A549 (cell line): Measurements from ENCODE around the gene PRXL2B.

Source experiments
- ELK1 ChIP-seq: fragments of 150-350 bp; IDR thresholded peaks from 2 replicates; pipeline ENCODE4 v1.6.1; 2014; ENCODE audit warnings: low read depth, mild to moderate bottlenecking, low read length
- EP300 ChIP-seq, 2 experiments: fragments of >200 bp; sonication (Bioruptor Twin); formaldehyde crosslinking; IDR thresholded peaks; 2 replicates in 1 of 2; 3 replicates in 1 of 2; pipeline ENCODE4 v1.6.1; 2016 to 2017
- FOXS1 ChIP-seq: fragments of 250-450 bp; sonication (Bioruptor Pico); IDR thresholded peaks from 2 replicates; pipeline ENCODE4 v1.5.0; 2020; ENCODE audit warnings: mild to moderate bottlenecking, moderate library complexity
- MAZ ChIP-seq: fragments of 150-350 bp; IDR thresholded peaks from 2 replicates; pipeline ENCODE4 v1.6.1; 2014; ENCODE audit warnings: antibody characterized with exemption, low read depth, low read length, borderline replicate concordance
- POLR2A ChIP-seq: IDR thresholded peaks from 2 replicates; pipeline ENCODE4 v1.6.1; 2012; ENCODE audit warnings: mild to moderate bottlenecking, low read length
- RCOR1 ChIP-seq: fragments of 150-350 bp; IDR thresholded peaks from 2 replicates; pipeline ENCODE4 v1.6.1; 2014; ENCODE audit warnings: antibody characterized with exemption, low read length, low read depth
- SREBF2 ChIP-seq: fragments of 450-650 bp; IDR thresholded peaks from 2 replicates; pipeline ENCODE4 v1.6.1; 2014; ENCODE audit warnings: mild to moderate bottlenecking, moderate library complexity
- USF2 ChIP-seq: fragments of 450-650 bp; IDR thresholded peaks from 2 replicates; pipeline ENCODE4 v1.6.1; 2014; ENCODE audit warnings: antibody characterized with exemption
- ZC3H11A ChIP-seq: fragments of 450-650 bp; IDR thresholded peaks from 2 replicates; pipeline ENCODE4 v1.6.1; 2014; ENCODE audit warnings: antibody characterized with exemption, mild to moderate bottlenecking
- ZFP36 ChIP-seq: fragments of 450-650 bp; IDR thresholded peaks from 2 replicates; pipeline ENCODE4 v1.6.1; 2014; ENCODE audit warnings: borderline replicate concordance; ENCODE audit not compliant: partially characterized antibody
- TF ChIP-seq, protein P1 (sequence below): fragments of >200 bp; sonication (Bioruptor Twin); formaldehyde crosslinking; IDR thresholded peaks from 3 replicates; pipeline ENCODE4 v1.5.1; 2016

DNA sequence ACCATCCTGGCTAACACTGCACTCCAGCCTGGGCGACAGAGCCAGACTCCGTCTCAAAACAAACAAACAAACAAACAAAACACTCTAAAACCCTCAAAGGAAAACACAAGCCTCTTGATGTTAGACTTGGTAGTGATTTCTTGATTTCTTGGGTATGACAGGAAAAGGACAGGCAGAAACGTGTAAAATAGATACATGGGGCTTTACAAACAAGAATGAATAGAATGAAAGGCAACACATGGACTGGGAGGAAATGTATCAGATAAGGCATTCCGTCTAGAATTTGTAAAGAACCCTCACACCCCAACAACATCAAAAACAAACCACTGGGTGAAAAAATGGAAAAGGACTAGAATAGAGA is 7.8 kb upstream of the PRXL2B start:
- no peak for TF ChIP-seq SREBF2
- TF ChIP-seq RCOR1 = no peak
- TF ChIP-seq, protein P1, sequence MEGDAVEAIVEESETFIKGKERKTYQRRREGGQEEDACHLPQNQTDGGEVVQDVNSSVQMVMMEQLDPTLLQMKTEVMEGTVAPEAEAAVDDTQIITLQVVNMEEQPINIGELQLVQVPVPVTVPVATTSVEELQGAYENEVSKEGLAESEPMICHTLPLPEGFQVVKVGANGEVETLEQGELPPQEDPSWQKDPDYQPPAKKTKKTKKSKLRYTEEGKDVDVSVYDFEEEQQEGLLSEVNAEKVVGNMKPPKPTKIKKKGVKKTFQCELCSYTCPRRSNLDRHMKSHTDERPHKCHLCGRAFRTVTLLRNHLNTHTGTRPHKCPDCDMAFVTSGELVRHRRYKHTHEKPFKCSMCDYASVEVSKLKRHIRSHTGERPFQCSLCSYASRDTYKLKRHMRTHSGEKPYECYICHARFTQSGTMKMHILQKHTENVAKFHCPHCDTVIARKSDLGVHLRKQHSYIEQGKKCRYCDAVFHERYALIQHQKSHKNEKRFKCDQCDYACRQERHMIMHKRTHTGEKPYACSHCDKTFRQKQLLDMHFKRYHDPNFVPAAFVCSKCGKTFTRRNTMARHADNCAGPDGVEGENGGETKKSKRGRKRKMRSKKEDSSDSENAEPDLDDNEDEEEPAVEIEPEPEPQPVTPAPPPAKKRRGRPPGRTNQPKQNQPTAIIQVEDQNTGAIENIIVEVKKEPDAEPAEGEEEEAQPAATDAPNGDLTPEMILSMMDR = no peak
- TF ChIP-seq ZC3H11A = no peak
- no peak for TF ChIP-seq POLR2A
- TF ChIP-seq FOXS1 = no peak
- TF ChIP-seq EP300 (IDR thresholded peaks at IDR 0.05) = no peak
- TF ChIP-seq ZFP36 = no peak
- no peak for TF ChIP-seq MAZ
- TF ChIP-seq ELK1 = no peak
- no peak for TF ChIP-seq USF2
